ENCODE data around the gene TTLL11. TPM values are rescaled to one million over a fixed set of nuclear protein-coding genes. Genes with fewer than 3 reads are reported as not detected.
A peak's percentile ranks its signal among the peaks of the same experiment; 100 is the strongest.

Gene TTLL11
- total RNA-seq, 1 donor from 2014 or later: 5.8 TPM

DNA sequence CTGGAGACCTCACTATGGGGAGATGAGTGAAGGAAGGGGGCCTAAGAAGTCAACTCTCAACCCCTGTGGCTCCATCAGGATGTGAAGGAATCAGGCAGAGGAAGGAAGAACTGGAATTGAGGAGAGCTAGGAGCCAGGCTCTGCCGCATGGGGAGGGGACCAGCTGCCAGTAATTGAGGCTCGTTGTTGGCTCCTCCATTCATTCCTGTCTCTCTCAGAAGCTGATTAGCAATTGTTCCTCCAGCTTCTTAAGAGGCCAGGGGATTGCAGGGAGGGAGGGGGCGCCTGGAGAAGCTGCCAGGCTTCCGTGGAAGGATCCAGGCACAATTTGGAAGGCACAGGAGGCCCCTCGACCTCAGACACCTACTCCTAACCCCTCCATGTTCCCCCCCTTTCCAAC lies 20.5 kb upstream of the TTLL11 start:
- ATAC-seq: no peak
- no peak for DNase-seq
- intact Hi-C loops (cut with micrococcal nuclease): no loop called here

DNA sequence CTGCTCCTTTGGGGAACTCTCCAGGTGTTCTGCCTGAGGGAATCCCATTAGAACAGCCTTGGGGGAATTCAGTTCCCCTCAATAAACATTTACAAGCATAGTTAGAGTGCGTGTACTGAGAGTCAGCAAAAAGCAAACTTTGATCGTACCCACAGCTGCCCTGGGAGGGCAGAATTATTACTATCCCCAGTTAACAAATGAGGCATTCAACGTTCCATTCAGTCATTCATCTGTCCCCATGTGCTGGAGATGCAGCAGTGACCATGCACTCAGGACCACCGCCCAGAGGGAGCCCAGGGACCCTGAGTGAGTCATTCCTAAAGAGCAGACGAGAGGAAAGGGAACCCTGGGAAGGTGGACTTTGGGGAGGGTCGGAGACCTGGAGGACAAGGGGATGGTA lies 19.1 kb upstream of the TTLL11 start:
- ATAC-seq (no peak), DNase-seq (no peak)
- intact Hi-C loops (cut with micrococcal nuclease): no loop called here

DNA sequence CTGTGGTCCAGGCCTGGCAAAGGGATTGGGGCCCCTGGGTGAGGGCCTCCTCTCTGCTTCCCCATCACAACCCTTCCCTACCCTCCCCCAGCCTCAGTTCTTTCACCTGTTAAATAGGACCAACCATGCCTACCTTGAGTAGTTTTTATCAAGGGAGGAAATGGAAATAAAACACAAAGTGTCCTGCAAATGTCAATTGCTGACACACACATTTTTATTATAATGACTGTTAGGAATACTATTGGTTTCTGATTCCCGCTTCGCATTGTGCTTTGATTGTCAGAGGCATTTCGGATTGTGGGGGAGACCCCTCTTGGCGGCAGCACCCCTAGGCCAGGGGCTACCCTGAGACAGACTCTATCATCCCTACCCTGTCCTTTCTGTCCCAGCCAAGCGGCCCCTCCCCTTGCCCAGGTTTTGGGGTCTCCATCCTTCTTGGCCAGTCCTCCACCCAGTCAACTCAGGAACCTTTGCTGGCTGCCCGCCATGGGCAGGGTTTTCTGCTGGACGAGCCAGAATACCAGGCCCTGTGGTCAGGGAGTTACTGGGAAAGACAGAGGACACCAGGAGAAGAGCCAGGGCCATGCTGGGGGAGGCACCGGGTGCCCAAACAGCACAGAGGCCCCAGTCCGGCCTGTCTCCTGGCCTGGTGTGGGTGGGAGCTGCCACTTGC lies 18.4 kb upstream of the TTLL11 start:
- no peak for DNase-seq
- intact Hi-C loops (cut with micrococcal nuclease): no loop called here
- ATAC-seq: no peak

DNA sequence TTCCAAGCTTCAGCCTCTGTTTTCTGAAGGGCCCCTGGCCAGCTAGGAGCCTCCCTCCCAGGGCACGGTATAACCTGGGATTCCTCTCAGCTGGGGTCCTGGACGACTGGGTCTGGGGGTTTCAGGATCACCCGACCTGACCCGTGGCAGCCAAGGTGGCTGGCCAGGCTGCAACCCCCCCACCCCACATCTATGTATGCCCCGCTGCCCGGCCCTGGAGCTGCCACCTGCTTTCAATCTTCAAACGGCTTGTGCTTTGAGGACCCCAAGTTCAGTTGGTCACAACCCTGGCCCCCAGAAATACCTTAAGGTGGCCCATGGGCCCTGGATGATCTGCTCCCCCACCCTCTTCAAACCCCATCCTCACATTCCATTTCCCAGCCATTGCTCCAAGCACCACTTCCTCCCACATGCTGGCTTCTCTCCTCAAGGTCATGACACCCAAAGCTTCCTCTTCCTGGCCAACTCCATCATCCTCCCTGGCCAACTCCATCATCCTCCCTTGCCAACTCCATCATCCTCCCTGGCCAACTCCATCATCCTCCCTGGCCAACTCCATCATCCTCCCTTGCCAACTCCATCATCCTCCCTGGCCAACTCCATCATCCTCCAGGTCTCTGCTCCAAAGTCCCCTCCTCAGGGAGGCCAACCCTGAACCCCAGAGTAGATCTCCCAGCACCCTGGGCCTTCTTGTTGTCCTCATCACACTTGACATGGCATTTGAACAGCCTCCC lies 17.2 kb upstream of the TTLL11 start:
- DNase-seq: no peak
- intact Hi-C loops (cut with micrococcal nuclease): no loop called here
- no peak for ATAC-seq

GRCh38 chr9:122109035-122109813 lies 16.1 kb upstream of the TTLL11 start:
- ATAC-seq (no peak), DNase-seq (no peak)
- intact Hi-C loops (cut with micrococcal nuclease): no loop called here

GRCh38 chr9:122107291-122107805 lies 14.2 kb upstream of the TTLL11 start:
- DNase-seq: no peak
- intact Hi-C loops (cut with micrococcal nuclease): no loop called here
- ATAC-seq: peak; percentile 89

- intact Hi-C loops (cut with micrococcal nuclease): no loop called here
- DNase-seq (no peak), ATAC-seq (peak; percentile 29)
Observed at GRCh38 chr9:122106576-122106975, 13.5 kb upstream of the TTLL11 start.

DNA sequence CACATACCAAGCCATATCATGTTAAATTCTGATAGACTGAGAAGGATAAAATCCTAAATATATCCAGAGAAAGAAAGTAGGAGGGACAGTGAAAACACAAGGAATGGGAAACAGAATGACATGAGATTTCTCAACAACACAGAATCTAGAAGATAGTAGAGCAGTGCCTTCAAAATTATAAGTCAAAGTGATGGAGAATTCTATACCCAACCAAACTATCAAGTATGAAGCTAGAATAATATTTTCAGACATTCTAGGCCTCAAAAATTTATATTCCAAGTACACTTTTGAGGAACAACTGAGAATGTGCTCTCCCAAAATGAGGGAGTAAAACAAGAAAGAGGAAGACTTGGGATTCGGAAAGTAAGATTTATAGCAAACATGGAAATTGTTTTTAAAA lies 10.9 kb upstream of the TTLL11 start:
- DNase-seq: no peak
- ATAC-seq: no peak
- intact Hi-C loops (cut with micrococcal nuclease): no loop called here

DNA sequence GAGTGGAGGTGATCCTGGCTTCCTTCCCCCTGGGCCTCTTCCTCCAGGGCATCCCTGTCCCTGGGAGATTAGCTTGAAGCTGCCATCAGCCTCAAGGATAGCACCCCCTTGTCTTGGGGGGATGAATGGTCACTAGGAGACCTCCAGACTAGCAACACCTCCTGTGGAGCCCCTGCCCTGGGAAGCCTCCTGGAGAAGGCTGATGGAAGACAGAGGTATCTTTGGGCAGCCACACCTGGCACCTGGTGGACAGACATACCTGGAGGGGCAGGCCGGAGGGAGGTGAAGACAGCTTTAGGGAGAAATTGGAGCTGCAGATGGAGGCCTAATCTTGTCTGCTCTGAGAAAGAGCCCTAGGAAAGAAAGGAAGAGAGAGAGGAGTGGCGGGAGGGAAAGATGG lies 9.0 kb upstream of the TTLL11 start:
- ATAC-seq (no peak), DNase-seq (no peak)
- intact Hi-C loops (cut with micrococcal nuclease): no loop called here

DNA sequence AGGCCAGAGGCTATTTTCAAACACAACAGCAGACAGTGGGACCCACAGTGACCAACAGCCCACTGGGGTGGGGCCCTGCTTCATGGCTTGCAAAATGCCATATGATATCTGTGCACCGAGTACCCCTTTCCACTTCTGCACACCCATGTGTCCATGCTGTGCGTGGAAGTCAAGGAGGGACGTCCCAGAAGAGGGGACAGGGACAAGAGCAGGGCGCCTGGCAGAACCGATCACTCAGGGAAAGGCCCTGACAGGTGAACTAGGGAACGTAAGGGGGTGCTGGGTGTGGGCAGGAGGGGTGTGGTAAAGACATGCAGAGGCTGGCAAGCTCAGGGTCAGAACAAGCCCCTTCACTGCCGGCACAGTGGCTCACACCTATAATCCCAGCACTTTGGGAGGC lies 7.6 kb upstream of the TTLL11 start:
- DNase-seq: no peak
- intact Hi-C loops (cut with micrococcal nuclease): no loop called here
- no peak for ATAC-seq

DNA sequence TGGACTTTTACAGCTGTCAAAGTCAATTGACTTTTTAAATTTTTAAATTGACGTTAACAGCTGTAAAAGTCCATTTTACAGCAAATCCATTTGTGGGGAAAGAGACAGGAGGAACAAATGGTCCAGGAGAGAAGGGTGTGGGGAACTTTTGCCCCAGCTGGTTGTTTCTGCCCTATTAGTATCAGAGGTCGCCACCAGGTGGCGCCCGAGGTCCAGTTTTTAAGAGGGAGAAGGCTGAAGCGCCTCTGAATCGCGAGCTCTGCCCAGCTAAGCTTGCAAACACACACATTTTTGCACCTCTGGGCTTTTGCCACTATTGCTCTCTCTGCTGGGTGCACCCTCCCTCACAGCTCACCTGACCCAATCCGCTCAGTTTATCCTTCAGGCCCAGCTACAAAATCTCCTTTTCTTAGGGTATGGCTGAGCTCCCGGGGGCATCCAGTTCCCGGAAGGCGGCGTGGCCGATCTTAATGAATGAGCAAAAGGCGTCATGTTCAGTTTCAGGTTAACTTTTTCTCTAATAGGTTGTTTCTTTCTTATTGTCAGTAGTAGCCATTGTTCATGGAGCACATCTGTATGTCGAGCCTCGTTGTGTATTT lies 6.3 kb upstream of the TTLL11 start:
- peak; percentile 92 for DNase-seq
- intact Hi-C loops (cut with micrococcal nuclease): no loop called here
- peak; percentile 87 for ATAC-seq

GRCh38 chr9:122097679-122098315 lies 4.7 kb upstream of the TTLL11 start:
- intact Hi-C loops (cut with micrococcal nuclease): no loop called here
- no peak for DNase-seq
- ATAC-seq: no peak

- DNase-seq: no peak
- intact Hi-C loops (cut with micrococcal nuclease): no loop called here
- ATAC-seq: no peak
Observed at GRCh38 chr9:122096620-122097415, 3.7 kb upstream of the TTLL11 start.

GRCh38 chr9:122095010-122095767 lies 2.1 kb upstream of the TTLL11 start:
- no peak for DNase-seq
- intact Hi-C loops (cut with micrococcal nuclease): no loop called here

GRCh38 chr9:122091682-122092592 lies 1.2 kb downstream of the TTLL11 start:
- ATAC-seq: no peak
- intact Hi-C loops (cut with micrococcal nuclease): no loop called here
- DNase-seq: no peak

More at GRCh38 chr9:122095010-122095767, 2.1 kb upstream of the TTLL11 start:
- no peak for ATAC-seq

GRCh38 chr9:122090981-122091380 lies 2.1 kb downstream of the TTLL11 start:
- intact Hi-C loops (cut with micrococcal nuclease): no loop called here
- DNase-seq (no peak), ATAC-seq (no peak)
